OCI-LY3 (cell line): Measurements from ENCODE around the gene TTLL1.

Source experiments
- H2AFZ ChIP-seq: fragments of 200-600, 300-600 bp; shearing (Covaris generic); 2 replicates; pipeline ENCODE4 v1.6.0; 2014; ENCODE audit warnings: antibody characterized with exemption, low read depth, low read length
- H3K27ac ChIP-seq: fragments of 200-600, 300-600 bp; sonication (generic); 2 replicates; pipeline ENCODE4 v1.5.1; 2014; ENCODE audit warnings: mild to moderate bottlenecking, low read length, moderate library complexity, mixed read lengths
- H3K27me3 ChIP-seq: fragments of 200-600, 300-600 bp; sonication (generic); 2 replicates; pipeline ENCODE4 v1.6.1; 2014; ENCODE audit warnings: low read depth, low read length, mixed read lengths
- H3K36me3 ChIP-seq: fragments of 200-600, 300-600 bp; sonication (generic); replicated peaks from 2 replicates; pipeline ENCODE3; 2014; ENCODE audit warnings: low read depth, low read length, mixed read lengths
- H3K4me1 ChIP-seq: fragments of 300-600, 200-600 bp; sonication (generic); 2 replicates; pipeline ENCODE4 v1.6.1; 2014; ENCODE audit warnings: low read length, mixed read lengths
- H3K4me2 ChIP-seq: fragments of 200-600, 300-600 bp; sonication (generic); 2 replicates; pipeline ENCODE4 v1.6.1; 2014; ENCODE audit warnings: low read length, mixed read lengths
- H3K4me3 ChIP-seq: fragments of 300-600, 200-600 bp; sonication (generic); 2 replicates; pipeline ENCODE4 v1.5.1; 2014; ENCODE audit warnings: antibody characterized with exemption, mild to moderate bottlenecking, low read length, moderate library complexity
- H3K79me2 ChIP-seq: fragments of 300-600, 200-600 bp; shearing (Covaris generic); 2 replicates; pipeline ENCODE4 v1.6.1; 2014; ENCODE audit warnings: mild to moderate bottlenecking, low read length, mixed read lengths
- H3K9ac ChIP-seq: fragments of 300-600, 200-600 bp; shearing (Covaris generic); 2 replicates; pipeline ENCODE4 v1.6.0; 2014; ENCODE audit warnings: mild to moderate bottlenecking, low read length, moderate library complexity
- H3K9me3 ChIP-seq: fragments of 200-600, 300-600 bp; shearing (Covaris generic); 2 replicates; pipeline ENCODE4 v1.6.1; 2014; ENCODE audit warnings: low read length, mixed read lengths; ENCODE audit not compliant: insufficient read depth
- H4K20me1 ChIP-seq: fragments of 200-600, 300-600 bp; sonication (generic); 2 replicates; pipeline ENCODE4 v1.6.1; 2016; ENCODE audit warnings: low read length, mixed read lengths; ENCODE audit not compliant: insufficient read depth
- EZH2phosphoT487 ChIP-seq: fragments of 200-600 bp; shearing (Covaris generic); IDR thresholded peaks from 2 replicates; pipeline ENCODE4 v1.6.1; 2018; ENCODE audit warnings: antibody characterized with exemption, mixed run types, low read depth
- TF ChIP-seq, protein P1 (sequence below): fragments of 200-600, 300-600 bp; sonication (generic); IDR thresholded peaks from 2 replicates; pipeline ENCODE4 v1.5.1; 2014; ENCODE audit warnings: antibody characterized with exemption, low read length, low read depth

TTLL1 gene

DNA sequence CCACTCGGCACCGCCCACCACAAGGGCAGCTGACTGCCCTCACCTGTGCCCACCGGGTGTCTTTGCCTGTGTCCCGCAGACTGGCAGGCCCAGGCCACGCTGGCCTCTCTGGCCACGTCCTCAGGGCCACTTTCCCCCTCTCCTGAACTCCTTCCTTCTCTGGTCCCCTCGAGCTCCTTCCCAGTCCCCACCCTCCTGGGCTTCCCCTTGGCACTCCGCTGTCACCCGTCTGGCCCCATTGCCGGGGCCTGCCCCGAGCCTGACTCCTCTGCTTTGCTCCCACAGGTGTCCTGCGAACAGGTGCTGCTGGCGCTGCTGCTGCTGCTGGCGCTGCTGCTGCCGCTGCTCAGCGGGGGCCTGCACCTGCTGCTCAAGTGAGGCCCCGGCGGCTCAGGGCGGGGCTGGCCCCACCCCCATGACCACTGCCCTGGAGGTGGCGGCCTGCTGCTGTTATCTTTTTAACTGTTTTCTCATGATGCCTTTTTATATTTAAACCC is 39.8 kb upstream of the TTLL1 start:
- peak overlapping the region; percentile 46 for H3K4me2 ChIP-seq
- no peak overlapping the region for H3K4me3 ChIP-seq
- H3K27ac ChIP-seq = no peak overlapping the region
- peaks cover 10% of the 10 kb centered on the region for H3K36me3 ChIP-seq
- no peak overlapping the region for H3K9ac ChIP-seq
- H2AFZ ChIP-seq = no peak overlapping the region
- no peaks in the 10 kb centered on the region for H3K79me2 ChIP-seq
- H3K27me3 ChIP-seq = no peaks in the 10 kb centered on the region
- TF ChIP-seq, protein P1, sequence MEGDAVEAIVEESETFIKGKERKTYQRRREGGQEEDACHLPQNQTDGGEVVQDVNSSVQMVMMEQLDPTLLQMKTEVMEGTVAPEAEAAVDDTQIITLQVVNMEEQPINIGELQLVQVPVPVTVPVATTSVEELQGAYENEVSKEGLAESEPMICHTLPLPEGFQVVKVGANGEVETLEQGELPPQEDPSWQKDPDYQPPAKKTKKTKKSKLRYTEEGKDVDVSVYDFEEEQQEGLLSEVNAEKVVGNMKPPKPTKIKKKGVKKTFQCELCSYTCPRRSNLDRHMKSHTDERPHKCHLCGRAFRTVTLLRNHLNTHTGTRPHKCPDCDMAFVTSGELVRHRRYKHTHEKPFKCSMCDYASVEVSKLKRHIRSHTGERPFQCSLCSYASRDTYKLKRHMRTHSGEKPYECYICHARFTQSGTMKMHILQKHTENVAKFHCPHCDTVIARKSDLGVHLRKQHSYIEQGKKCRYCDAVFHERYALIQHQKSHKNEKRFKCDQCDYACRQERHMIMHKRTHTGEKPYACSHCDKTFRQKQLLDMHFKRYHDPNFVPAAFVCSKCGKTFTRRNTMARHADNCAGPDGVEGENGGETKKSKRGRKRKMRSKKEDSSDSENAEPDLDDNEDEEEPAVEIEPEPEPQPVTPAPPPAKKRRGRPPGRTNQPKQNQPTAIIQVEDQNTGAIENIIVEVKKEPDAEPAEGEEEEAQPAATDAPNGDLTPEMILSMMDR = no peak
- TF ChIP-seq EZH2phosphoT487 = no peak
- H4K20me1 ChIP-seq = 0 out of 2 replicates have a peak, but pooled peaks cover 5% of the 10 kb centered on the region
- peaks cover 17% of the 10 kb centered on the region for H3K4me1 ChIP-seq
- no peaks in the 10 kb centered on the region for H3K9me3 ChIP-seq

DNA sequence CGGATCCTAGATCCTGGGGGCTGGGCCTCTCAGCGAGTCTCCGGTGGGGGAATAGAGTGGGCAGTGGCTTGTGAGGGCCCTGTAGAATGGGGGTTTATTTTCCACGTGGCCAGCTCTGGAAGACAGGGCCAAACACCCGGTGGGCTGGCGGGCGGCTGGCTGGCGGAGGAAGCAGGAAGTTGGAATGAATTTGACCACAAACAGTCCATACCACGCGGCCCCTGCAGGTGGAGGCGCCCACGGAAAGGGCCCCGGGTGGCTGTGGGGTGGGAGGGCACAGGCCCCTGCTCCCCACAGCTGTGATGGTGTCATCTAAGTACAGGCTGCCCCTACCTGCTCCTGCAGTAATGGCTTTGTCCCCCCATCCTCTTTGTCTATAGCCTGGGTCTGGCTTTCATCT is 38.9 kb upstream of the TTLL1 start:
- Histone ChIP-seq H3K36me3 (peaks cover 5% of the 10 kb centered on the region), H3K4me1 (peaks cover 17% of the 10 kb centered on the region), H3K9me3 (no peaks in the 10 kb centered on the region), H3K27ac (no peak overlapping the region), H3K9ac (no peak overlapping the region), H3K27me3 (no peaks in the 10 kb centered on the region), H4K20me1 (0 out of 2 replicates have a peak, but pooled peaks cover 5% of the 10 kb centered on the region), H2AFZ (no peak overlapping the region), H3K79me2 (no peaks in the 10 kb centered on the region), H3K4me3 (no peak overlapping the region), H3K4me2 (no peak overlapping the region)
- no peak for TF ChIP-seq EZH2phosphoT487
- TF ChIP-seq, protein P1 = no peak

DNA sequence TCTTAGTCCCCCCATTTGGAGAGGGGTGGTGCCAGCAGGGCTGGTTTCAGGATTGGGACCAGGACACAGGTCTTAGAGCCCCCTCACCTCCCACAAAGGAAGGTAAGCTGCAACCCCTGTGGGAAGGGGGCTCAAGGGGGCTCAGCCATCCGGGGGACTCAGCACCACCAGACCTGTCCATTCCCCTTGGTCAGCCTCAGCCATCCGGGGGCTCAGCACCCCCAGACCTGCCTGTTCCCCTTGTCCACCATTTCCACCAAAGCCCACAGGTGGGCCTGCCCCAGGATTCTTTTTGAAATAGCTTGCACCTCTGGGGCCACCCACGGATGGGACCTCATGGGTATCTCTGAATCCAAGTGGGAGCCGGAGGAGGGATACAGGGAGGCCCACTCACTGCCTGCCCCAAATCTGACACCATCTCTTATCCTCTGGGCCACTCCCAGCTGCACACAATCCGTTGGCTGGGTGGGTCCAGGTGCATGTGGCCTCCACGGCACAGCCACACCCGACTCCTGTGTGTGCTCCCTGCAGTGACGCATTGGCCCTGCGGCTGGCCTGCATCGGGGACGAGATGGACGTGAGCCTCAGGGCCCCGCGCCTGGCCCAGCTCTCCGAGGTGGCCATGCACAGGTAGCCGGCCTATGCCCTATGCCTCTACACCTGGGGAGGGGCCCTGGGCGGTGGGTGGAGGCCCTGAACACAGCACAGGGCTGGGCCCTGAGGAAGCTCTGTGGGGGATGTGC is 38.1 kb upstream of the TTLL1 start:
- H3K79me2 ChIP-seq = no peaks in the 10 kb centered on the region
- H3K9ac ChIP-seq = no peak overlapping the region
- TF ChIP-seq EZH2phosphoT487 = no peak
- TF ChIP-seq, protein P1 = no peak
- H3K4me2 ChIP-seq = no peak overlapping the region
- H3K9me3 ChIP-seq = no peaks in the 10 kb centered on the region
- peaks cover 17% of the 10 kb centered on the region for H3K4me1 ChIP-seq
- peaks cover 5% of the 10 kb centered on the region for H3K36me3 ChIP-seq
- 0 out of 2 replicates have a peak, but pooled peaks cover 5% of the 10 kb centered on the region for H4K20me1 ChIP-seq
- no peak overlapping the region for H2AFZ ChIP-seq
- H3K4me3 ChIP-seq = no peak overlapping the region
- no peak overlapping the region for H3K27ac ChIP-seq
- H3K27me3 ChIP-seq = peaks cover 2% of the 10 kb centered on the region; the same call in 1 of the 2 replicates

DNA sequence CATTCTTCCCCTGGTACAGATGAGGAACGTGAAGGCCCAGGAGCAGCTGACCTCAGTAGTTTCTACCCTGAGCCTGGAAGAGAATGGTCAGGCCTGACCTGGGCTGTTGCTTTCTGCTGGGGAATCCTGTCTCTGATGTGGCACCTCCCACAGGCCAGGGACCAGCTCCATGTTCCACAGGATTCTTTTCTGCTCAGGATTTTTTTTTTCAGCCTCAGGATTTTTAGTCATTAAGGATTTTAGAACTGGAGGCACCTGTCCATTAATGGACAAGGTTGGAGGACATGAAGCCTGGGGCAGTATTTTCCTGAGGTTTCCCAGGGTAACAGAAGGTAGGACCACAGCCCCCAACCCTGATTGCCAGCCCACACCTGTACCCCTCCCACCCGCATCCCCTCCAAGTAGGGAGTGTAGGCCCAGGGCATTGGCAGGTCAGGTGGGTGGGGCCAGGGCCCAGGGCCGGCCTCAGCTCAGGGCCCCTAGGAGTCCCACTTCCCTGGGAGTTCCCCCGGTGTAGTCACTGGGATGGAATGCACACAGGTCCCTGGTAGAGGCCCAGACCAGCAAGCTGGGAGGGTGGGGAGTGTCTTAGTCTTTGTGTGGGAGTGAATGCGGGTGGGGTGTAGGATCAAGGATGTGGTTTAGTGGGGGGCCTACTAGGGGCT is 37.4 kb upstream of the TTLL1 start:
- no peak for TF ChIP-seq EZH2phosphoT487
- TF ChIP-seq, protein P1 = no peak
- Histone ChIP-seq H4K20me1 (0 out of 2 replicates have a peak, but pooled peaks cover 3% of the 10 kb centered on the region), H3K27me3 (peaks cover 2% of the 10 kb centered on the region; the same call in 1 of the 2 replicates), H3K4me3 (no peak overlapping the region), H3K4me1 (peaks cover 23% of the 10 kb centered on the region), H3K27ac (no peak overlapping the region), H2AFZ (no peak overlapping the region), H3K36me3 (peaks cover 4% of the 10 kb centered on the region), H3K9ac (no peak overlapping the region), H3K4me2 (no peak overlapping the region), H3K9me3 (no peaks in the 10 kb centered on the region), H3K79me2 (no peaks in the 10 kb centered on the region)
